Measurements from ENCODE around the gene MYPOP.

Gene MYPOP

GRCh38 chr19:45911291-45911690 is 8.9 kb upstream of the MYPOP start:
- TF ChIP-seq CTCF (IDR thresholded peaks at IDR 0.05; ENCODE audit: low read depth, low read length) = no peak
- in situ Hi-C loops (cut with HindIII; ENCODE audit: low sequenced_read_pairs) = no loop called here
- no peak overlapping the region for H3K4me3 ChIP-seq (ENCODE audit: low read depth, low read length)
- no peak for DNase-seq (ENCODE audit: low read depth, low spot score)

GRCh38 chr19:45908956-45909355 is 6.5 kb upstream of the MYPOP start:
- peak; percentile 20 for DNase-seq (ENCODE audit: low read depth, low spot score)
- H3K4me3 ChIP-seq (ENCODE audit: low read depth, low read length) = no peak overlapping the region
- in situ Hi-C loops (cut with HindIII; ENCODE audit: low sequenced_read_pairs) = no loop called here
- peak; percentile 44 for TF ChIP-seq CTCF (IDR thresholded peaks at IDR 0.05; ENCODE audit: low read depth, low read length)

GRCh38 chr19:45906221-45906620 is 3.8 kb upstream of the MYPOP start:
- DNase-seq (ENCODE audit: low read depth, low spot score) = no peak
- in situ Hi-C loops (cut with HindIII; ENCODE audit: low sequenced_read_pairs) = no loop called here
- H3K4me3 ChIP-seq (ENCODE audit: low read depth, low read length) = no peak overlapping the region
- TF ChIP-seq CTCF (IDR thresholded peaks at IDR 0.05; ENCODE audit: low read depth, low read length) = no peak

- no peak for TF ChIP-seq CTCF (IDR thresholded peaks at IDR 0.05; ENCODE audit: low read depth, low read length)
- in situ Hi-C loops (cut with HindIII; ENCODE audit: low sequenced_read_pairs) = no loop called here
- DNase-seq (ENCODE audit: low read depth, low spot score) = no peak
- no peak overlapping the region for H3K4me3 ChIP-seq (ENCODE audit: low read depth, low read length)
Measured at GRCh38 chr19:45905011-45905410, 2.6 kb upstream of the MYPOP start.

GRCh38 chr19:45902651-45903625 is 525 bp upstream of the MYPOP start:
- peak; percentile 97 for DNase-seq (ENCODE audit: low read depth, low spot score)
- in situ Hi-C loops (cut with HindIII; ENCODE audit: low sequenced_read_pairs) = no loop called here
- peak overlapping the region; percentile 73 for H3K4me3 ChIP-seq (ENCODE audit: low read depth, low read length)
- TF ChIP-seq CTCF (IDR thresholded peaks at IDR 0.05; ENCODE audit: low read depth, low read length) = no peak

GRCh38 chr19:45901432-45901911 is 941 bp downstream of the MYPOP start:
- peak; percentile 25 for DNase-seq (ENCODE audit: low read depth, low spot score)
- in situ Hi-C loops (cut with HindIII; ENCODE audit: low sequenced_read_pairs) = no loop called here
- peak overlapping the region; percentile 73 for H3K4me3 ChIP-seq (ENCODE audit: low read depth, low read length)
- no peak for TF ChIP-seq CTCF (IDR thresholded peaks at IDR 0.05; ENCODE audit: low read depth, low read length)

Measured in astrocyte of the spinal cord (primary cell).